Caki2 (cell line): Measurements from ENCODE around the gene CLEC4M. TPM values are rescaled to one million over a fixed set of nuclear protein-coding genes. Genes with fewer than 3 reads are reported as not detected.
"Not testable (repeated sequence)": the region's sequence is repeated elsewhere in the genome, so short reads cannot be mapped to it uniquely, and the experiment has no call there.

Source experiments
- DNase-seq: peaks from one replicate; pipeline ENCODE4 v3.0.0-alpha.2; 2015; ENCODE audit warnings: low read depth
- in situ Hi-C: cut with HindIII; loops from 2 replicates; pipeline ENCODE4 v1.10.0; 2016; ENCODE audit warnings: low sequenced_read_pairs, low pct_unique_long_range_greater_than_20kb, mixed read lengths
- total RNA-seq: library from RNA; depleted of rRNA; stranded (reverse); fragments of >200 nt; shearing (Covaris generic); gene quantifications from 2 replicates; pipeline ENCODE4 v1.2.3, GENCODE V29; 2014; ENCODE audit warnings: low replicate concordance

The CLEC4M gene
- total RNA-seq, 1 experiment from 2014 or later, result not detected

GRCh38 chr19:7739211-7739755 is 23.8 kb upstream of the CLEC4M start:
- in situ Hi-C loops, result no loop called here

GRCh38 chr19:7739801-7740681 is 23.0 kb upstream of the CLEC4M start:
- no peak for DNase-seq
- in situ Hi-C loops, result no loop called here

More at GRCh38 chr19:7739211-7739755, 23.8 kb upstream of the CLEC4M start:
- no peak for DNase-seq

GRCh38 chr19:7740682-7741054 is 22.4 kb upstream of the CLEC4M start:
- in situ Hi-C loops, result no loop called here
- no peak for DNase-seq

GRCh38 chr19:7742575-7742974 is 20.5 kb upstream of the CLEC4M start:
- in situ Hi-C loops, result no loop called here
- no peak for DNase-seq

GRCh38 chr19:7742991-7743390 is 20.1 kb upstream of the CLEC4M start:
- DNase-seq, result no peak
- in situ Hi-C loops, result no loop called here

GRCh38 chr19:7743425-7743841 is 19.6 kb upstream of the CLEC4M start:
- in situ Hi-C loops, result no loop called here
- no peak for DNase-seq

GRCh38 chr19:7744199-7744786 is 18.8 kb upstream of the CLEC4M start:
- DNase-seq, result no peak
- in situ Hi-C loops, result no loop called here

- in situ Hi-C loops, result no loop called here
- DNase-seq, result no peak
These were observed 18.0 kb upstream of the CLEC4M start for GRCh38 chr19:7744871-7745650.

- in situ Hi-C loops, DNase-seq: not testable (repeated sequence)
These were observed 16.7 kb upstream of the CLEC4M start for GRCh38 chr19:7746306-7746705.

- in situ Hi-C loops, result no loop called here
These were observed 15.8 kb upstream of the CLEC4M start, which contains the start of gene CD209 for GRCh38 chr19:7746903-7747884. Gene CD209, minus strand, starts transcription at chr19:7747534. Its CDS starts 23 bp downstream, at chr19:7747511.

GRCh38 chr19:7748171-7748570 is 14.9 kb upstream of the CLEC4M start:
- no peak for DNase-seq
- in situ Hi-C loops, result no loop called here

More at GRCh38 chr19:7746903-7747884, 15.8 kb upstream of the CLEC4M start, which contains the start of gene CD209:
- no peak for DNase-seq

GRCh38 chr19:7748756-7749155 is 14.3 kb upstream of the CLEC4M start:
- in situ Hi-C loops, result no loop called here

GRCh38 chr19:7751157-7751783 is 11.8 kb upstream of the CLEC4M start:
- in situ Hi-C loops, result no loop called here
- peak; percentile 51 for DNase-seq

More at GRCh38 chr19:7748756-7749155, 14.3 kb upstream of the CLEC4M start:
- DNase-seq, result peak; percentile 5

- no peak for DNase-seq
- in situ Hi-C loops, result no loop called here
These were observed 6.8 kb upstream of the CLEC4M start for GRCh38 chr19:7756258-7756657.

GRCh38 chr19:7757358-7757757 is 5.7 kb upstream of the CLEC4M start:
- in situ Hi-C loops, result no loop called here
- DNase-seq, result no peak

GRCh38 chr19:7759156-7759555 is 3.9 kb upstream of the CLEC4M start:
- in situ Hi-C loops, result no loop called here
- DNase-seq, result no peak

GRCh38 chr19:7763696-7764095 is 653 bp downstream of the CLEC4M start:
- DNase-seq, result no peak
- in situ Hi-C loops, result no loop called here
